HG02840 (cell line): ENCODE measurements around the gene MMRN2.
"Not testable (repeated sequence)": the region's sequence is repeated elsewhere in the genome, so short reads cannot be mapped to it uniquely, and the experiment has no call there.

ENCODE experiments used
- ATAC-seq: cut with Tn5 transposase; IDR thresholded peaks from one replicate; pipeline ENCODE4 v1.9.1; 2021; ENCODE audit warnings: mild to moderate bottlenecking, moderate library complexity, moderate number of reproducible peaks; ENCODE audit not compliant: unreplicated experiment, low FRiP score

Gene MMRN2

DNA sequence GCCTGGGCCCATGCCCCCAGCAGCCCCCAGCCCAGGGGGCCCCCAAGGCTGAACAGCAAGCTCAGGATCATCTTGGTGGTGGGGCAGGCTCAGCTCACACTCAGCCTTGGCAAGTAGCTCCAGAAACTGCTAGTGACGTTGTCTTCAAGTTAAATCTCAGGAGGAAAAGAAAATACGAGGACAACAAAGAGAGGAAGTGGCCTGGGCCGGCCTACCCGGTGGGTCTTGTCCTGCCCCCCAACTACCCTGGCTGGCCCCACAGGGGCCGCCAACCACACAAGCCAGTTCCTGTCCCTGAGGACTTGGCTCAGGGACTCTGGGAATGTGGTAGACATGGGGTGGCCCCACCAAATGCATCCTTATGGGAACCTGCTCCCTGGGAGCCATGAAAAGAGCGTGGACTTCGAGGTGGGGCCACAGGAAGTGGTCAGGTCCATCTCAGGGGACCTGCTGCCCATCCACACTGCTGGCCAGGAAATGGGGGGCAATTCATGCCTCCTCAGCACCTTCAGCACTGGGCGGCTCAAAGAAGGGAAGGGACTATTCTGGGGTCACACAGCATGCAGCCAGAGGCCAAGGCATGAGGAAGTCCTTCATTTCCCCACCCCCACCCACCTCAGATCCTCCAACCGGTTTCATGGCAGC, at the start of gene MMRN2:
MMRN2 (minus strand) TSS at position 145 of the 645 bp plus-strand sequence; CDS start at position 71, 74 bp downstream.
- ATAC-seq = no peak

- not testable (repeated sequence) for ATAC-seq
Measured at GRCh38 chr10:87007124-87007523, 49.7 kb upstream of the MMRN2 start.

DNA sequence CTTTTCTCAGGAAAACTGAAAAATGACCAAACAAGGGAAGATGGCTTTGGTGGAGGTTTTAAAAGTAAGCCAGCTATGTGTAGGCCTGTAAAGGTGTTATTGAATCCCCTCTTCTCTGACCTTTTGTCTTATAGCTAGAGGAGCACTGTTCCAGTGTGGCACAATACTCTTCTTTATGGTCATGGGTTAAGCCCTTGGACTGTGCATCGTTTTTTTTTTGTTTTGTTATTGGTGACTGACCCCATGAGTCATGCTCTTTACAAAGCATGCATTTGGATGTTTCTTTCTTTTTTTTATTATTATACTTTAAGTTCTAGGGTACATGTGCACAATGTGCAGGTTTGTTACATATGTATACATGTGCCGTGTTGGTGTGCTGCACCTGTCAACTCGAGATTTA, 43.1 kb upstream of the MMRN2 start:
- no peak for ATAC-seq

GRCh38 chr10:86999802-87000403, 42.5 kb upstream of the MMRN2 start:
- ATAC-seq = not testable (repeated sequence)

DNA sequence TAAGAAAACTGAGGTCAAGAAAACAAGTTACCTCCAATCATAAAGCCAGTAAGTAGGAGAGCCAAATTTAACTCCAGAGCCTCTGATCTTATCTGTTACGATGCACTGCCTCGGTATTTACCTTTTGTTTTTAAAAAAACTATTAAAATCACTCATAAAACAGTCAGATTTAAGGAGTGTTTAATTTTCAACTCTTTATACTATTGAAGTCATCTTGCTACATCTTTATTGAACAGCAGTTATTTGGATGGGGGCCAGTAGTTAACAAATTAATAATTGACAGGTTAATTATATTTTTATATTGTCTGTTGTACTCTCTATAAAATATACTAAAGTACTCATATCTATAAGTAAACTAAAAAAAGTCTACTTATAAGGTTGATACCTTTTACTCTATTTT, 35.5 kb upstream of the MMRN2 start:
- no peak for ATAC-seq

- no peak for ATAC-seq
Measured at GRCh38 chr10:86992456-86992855, 35.0 kb upstream of the MMRN2 start.

GRCh38 chr10:86991362-86991761, 33.9 kb upstream of the MMRN2 start:
- ATAC-seq = not testable (repeated sequence)

DNA sequence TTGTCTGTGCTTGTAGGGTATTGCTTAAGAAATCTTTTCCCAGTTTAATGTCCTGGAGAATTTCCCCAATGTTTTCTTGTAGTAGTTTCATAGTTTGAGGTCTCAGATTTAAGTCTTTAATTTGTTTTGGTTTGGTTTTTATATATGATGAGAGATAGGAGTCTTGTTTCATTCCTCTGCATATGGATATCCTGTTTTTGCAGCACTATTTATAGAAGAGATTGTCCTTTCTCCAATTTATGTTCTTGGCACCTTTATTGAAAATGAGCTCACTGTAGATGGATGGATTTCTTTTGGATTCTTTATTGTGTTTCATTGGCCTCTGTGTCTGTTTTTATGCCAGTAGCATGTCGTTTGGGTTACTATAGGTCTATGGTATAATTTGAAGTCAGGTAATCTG, 31.1 kb upstream of the MMRN2 start:
- ATAC-seq = no peak

DNA sequence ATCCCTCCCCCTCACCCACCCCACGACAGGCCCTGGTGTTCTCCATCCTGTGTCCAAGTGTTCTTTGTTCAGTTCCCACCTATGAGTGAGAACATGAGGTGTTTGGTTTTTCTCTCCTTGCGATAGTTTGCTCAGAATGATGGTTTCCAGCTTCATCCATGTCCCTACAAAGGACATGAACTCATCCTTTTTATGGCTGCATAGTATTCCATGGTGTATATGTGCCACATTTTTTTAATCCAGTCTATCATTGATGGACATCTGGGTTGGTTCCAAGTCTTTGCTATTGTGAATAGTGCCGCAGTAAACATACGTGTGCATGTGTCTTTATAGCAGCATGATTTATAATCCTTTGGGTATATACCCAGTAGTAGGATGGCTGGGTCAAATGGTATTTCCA, 27.1 kb upstream of the MMRN2 start:
- not testable (repeated sequence) for ATAC-seq

- no peak for ATAC-seq
Measured at GRCh38 chr10:86981716-86982115, 24.3 kb upstream of the MMRN2 start.

DNA sequence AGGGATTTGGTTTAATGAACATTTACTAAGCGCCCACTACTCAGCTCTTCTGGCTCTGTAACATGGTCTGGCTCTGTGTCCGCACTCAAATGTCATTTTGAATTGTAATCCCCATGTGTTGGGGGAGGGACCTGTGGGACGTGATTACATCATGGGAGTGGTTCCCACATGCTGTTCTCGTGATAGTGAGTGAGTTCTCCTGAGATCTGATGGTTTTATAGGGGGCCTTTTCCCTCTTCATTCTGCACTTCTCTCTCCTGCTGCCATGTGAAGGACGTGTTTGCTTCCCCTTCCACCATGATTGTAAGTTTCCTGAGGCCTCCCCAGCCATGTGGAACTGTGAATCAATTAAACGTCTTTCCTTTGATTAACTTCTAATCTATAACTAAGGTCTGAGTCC, 23.6 kb upstream of the MMRN2 start:
- ATAC-seq = not testable (repeated sequence)

GRCh38 chr10:86979977-86980448, 22.6 kb upstream of the MMRN2 start:
- no peak for ATAC-seq

DNA sequence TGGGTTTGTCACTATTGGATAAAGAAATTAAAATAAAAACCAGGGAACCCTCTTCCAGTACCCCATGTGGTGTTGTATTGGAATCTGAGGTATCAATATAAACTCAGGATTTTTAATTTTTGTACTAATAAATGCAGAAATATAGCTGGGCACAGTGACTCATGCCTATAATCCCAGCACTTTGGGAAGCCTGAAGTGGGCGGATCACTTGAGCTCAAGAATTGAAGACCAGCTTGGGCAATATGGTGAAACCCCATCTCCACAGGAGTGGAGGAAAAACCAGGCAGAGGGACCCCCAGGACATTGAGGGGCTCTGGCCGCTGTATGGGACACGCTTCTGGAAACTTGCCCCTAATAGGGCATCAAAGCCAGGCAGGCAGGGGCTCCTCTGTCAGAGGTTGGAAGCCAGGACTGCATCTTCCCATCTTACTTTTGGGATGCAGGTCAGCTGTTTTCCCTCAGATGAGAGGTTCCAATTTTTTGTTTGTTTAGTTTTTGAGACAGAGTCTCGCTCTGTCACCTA, 21.9 kb upstream of the MMRN2 start:
- no peak for ATAC-seq

DNA sequence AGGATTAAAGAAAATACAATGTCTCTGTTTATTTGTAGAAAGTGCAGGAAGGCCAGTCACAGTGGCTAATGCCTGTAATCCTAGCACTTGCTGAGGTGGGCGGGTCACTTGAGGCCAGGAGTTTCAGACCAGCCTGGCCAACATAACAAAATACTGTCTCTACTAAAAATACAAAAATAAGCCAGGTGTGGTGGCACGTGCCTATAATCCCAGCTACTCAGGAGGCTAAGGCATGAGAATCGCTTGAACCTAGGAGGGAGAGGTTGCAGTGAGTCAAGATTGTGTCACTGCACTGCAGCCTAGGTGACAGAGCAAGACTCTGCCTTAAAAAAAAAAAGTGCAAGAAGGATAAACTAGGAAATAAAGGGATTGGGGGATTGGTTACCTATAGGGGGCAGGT, 21.0 kb upstream of the MMRN2 start:
- not testable (repeated sequence) for ATAC-seq

DNA sequence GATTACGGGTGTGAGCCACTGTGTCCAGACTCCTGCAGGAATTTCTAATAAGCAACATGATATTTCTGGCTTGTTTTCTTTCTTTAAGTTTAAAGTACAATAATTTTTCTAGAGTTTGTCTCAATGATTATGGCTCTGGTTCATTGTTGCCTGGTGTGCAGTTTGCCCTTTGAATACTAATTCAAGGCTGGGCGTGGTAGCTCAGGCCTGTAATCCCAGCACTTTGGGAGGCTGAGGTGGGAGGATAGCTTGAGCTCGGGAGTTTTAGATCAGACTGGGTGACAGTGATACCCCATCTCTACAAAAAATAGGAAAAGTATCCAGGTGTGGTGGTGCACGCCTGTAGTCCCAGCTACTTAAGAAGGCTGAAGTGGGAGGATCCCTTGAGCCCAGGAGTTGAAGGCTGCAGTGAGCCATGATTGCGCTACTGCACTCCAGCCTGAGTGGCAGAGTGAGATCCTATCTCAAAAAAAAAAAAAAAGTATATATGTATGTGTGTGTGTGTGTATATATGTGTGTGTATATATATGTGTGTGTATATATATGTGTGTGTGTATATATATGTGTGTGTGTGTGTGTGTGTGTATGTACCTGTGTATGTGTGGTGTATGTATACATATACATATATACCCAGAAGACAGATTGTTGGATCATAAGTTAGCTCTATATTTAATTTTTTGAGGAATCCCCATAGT, 19.1 kb upstream of the MMRN2 start:
- no peak for ATAC-seq

DNA sequence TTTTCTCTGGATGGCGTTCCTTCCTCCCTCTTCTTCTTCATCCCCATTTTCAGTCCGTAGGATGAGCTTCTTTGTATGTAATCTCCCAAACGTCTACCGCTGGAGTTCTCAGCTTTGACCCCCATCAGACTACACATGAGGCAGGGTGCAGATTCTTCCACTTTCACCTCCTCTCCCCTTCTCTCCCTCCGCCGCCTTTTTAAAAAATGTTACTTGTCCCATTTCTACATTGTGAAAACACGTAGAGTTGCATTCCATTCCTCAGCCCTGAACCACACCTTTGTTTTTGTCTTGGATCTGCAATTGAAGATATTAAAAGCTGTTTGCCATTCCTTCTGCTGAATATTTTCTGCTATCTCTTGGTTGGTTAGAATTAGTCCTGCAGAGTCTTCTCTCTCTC, 17.1 kb upstream of the MMRN2 start:
- ATAC-seq = no peak

- no peak for ATAC-seq
Measured at GRCh38 chr10:86972613-86973380, 15.4 kb upstream of the MMRN2 start.

DNA sequence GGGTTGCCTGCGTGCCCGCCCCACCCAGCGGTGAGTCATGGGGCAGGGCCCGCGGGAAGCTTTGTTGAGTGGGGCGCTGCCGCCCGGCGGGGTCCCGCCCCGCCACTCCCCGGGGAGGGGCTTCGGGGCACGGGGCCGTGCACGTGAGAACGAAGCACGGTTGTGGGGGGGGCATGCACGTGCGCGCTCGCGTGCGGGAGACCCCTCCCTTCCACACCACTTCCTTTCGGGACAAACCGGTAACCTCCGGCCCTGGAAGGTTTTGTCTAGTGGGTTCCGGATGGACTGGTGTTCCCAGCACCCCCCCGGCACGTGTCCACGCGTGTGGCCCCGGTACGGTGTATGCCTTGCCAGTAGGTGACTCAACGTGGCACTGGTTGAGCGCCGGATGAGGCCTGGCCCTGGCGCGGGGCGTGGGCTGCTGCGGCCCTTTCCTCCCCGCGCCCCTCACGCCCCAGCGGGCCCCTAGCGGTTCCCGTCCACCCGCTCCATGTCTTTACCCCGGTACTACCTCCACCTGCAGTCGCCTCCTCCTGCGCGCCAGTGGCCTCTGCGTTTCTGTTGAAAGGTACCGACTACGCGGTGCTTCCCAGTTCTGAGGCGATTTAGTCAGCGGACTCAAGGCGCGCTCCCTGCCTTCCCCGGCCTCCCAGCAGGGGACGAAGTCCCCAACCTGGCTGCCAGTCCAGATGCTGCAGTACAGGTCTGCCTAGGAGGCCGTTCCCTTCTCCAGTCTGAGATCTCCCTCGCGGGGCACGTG, 14.0 kb upstream of the MMRN2 start:
- peak; percentile 75 for ATAC-seq

DNA sequence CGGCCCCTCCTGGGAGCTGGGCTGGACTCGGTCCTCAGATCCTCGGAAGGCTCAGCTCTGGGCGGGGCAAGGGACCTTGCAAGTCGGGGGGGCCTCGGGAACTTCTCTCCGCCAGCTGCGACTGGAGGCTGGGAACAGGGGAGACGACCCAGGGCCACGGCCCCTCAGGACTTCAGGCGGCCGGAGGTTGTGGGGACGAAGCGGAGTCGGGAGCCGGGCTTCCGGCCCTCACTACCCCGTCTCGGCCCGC, 13.5 kb upstream of the MMRN2 start:
- ATAC-seq = peak; percentile 7
